HG02798 (cell line): Measurements from ENCODE around the gene OR10A3.

Source experiments
- ATAC-seq: cut with Tn5 transposase; IDR thresholded peaks from one replicate; pipeline ENCODE4 v1.9.1; 2021; ENCODE audit warnings: mild to moderate bottlenecking; ENCODE audit not compliant: unreplicated experiment, poor library complexity

Gene OR10A3

DNA sequence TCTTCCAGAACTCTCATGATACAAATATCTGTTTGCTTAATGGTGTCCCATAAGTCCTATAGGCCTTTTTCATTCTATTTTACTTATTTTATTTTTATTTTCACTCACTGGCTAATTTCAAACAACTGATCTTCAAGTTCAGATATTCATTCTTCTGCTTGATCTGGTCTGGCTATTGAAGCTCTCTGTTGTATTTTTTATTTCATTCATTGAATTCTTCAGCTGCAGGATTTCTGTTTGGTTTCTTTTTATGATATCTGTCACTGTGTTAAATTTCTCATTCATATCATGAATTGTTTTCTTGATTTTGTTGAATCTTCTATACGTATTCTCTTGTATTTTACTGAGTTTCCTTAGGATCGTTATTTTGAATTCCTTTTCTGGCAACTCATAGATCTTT lies 2.6 kb upstream of the OR10A3 start:
- no peak for ATAC-seq

DNA sequence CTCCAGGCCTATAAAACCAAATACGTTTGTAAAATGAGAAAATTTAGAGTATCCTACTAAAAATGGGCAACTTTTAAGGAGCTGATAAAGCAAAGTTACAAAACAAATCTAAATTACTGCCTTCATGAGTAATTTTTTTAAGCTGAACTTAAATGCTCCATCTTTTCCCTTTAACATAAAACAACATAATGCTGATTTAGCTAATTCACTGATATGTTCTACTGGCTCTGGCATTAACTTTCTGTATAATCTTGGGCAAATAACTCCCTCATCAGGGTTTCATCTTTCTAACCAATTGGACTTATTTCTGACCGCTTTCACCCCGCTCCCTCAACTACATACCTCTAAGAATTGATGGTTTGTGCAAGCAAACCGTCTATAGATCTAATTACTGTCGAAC lies 362 bp downstream of the OR10A3 start:
- no peak for ATAC-seq

DNA sequence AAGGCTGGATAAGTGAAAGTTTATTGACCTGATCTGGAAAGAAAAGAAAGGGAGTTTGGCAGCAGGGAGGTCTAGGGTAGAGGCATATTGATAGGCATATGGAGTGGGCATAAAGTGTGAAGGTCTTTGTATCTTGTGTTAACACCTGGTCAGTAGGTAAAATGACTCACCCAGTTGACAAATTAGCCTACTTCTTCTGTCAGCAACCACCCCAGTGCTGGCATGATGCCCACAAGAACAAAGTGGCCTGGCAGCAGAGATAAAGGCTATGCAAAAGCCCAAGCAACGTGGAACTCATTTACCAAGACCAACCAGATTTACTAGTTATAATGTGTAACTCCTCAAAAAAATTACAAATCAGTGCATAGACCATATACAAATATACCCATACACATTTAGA lies 4.9 kb downstream of the OR10A3 start:
- ATAC-seq, result no peak

GRCh38 chr11:7931168-7931567 lies 10.3 kb downstream of the OR10A3 start, which contains the start of gene OR10A6:
Gene OR10A6, minus strand, starts transcription at chr11:7931268. Its CDS starts 2,606 bp downstream, at chr11:7928662.
- no peak for ATAC-seq

DNA sequence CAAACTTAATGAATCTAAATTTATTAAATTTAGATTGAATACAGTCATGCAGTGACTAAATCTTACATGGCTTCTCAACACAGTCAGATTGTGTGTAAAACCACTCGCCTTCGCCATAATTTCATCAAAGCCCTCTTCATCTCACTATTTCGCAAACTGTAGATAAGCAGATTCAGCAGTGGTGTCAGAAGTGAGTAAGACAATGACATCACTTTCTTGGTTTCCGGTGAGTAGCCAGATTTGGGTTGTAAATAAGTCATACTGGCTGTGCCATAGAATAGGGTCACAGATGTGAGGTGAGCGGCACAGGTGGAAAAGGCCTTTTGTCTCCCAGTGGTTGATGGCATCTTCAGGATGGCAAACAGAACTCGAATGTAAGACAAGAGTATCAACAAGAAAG lies 13.9 kb downstream of the OR10A3 start:
- ATAC-seq, result no peak

DNA sequence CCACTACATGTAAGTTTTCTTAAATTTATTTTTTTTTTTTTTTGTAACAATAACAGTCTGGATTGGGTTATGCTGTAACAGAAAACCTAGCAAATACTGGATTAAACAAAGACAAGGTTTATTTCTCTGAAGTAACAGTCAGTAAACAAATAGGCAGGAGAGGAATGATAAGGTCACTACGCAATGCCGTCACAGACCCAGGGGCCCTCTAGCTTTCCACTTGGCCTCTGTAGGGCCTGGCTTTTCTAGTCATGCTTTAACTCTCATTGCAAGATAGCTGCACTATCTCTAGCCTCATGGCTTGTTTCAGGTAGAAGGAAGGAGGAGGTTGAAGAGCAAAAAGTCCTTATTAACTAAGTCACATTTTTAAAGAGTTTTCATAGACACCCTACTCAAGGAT lies 17.0 kb downstream of the OR10A3 start:
- ATAC-seq, result no peak

- no peak for ATAC-seq
Observed at GRCh38 chr11:7918141-7918540, 23.4 kb downstream of the OR10A3 start.

GRCh38 chr11:7911011-7911410 lies 30.5 kb downstream of the OR10A3 start:
- no peak for ATAC-seq

GRCh38 chr11:7910286-7910788 lies 31.2 kb downstream of the OR10A3 start:
- ATAC-seq, result no peak

GRCh38 chr11:7909585-7910285 lies 31.8 kb downstream of the OR10A3 start:
- ATAC-seq, result no peak

- no peak for ATAC-seq
Observed at GRCh38 chr11:7907121-7907520, 34.4 kb downstream of the OR10A3 start.

GRCh38 chr11:7906481-7906880 lies 35.0 kb downstream of the OR10A3 start:
- ATAC-seq, result no peak

DNA sequence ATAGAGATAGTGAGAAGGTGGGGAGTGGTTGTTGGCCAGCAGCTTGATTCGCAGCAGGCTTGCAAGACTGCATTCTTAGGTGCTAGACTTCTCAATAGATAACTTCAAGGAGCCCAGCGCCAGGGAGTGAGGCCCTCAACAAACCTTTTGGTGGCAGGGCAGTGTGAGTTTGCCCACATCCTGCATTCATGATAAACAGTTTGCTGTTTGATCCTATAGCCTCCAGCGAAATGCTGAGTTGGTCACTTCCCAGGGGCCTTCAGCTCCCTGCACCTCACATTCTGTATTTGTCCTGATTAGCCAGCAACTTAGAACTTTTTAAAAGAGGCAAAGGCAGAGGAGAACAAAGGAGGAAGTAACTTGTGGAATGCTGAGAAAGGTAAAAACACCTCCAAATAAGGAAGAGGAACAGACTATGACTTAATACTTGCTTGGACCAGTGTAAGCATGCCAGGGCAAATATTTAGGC lies 35.5 kb downstream of the OR10A3 start:
- ATAC-seq, result no peak

GRCh38 chr11:7905549-7905948 lies 36.0 kb downstream of the OR10A3 start:
- ATAC-seq, result no peak

- no peak for ATAC-seq
Observed at GRCh38 chr11:7904917-7905316, 36.6 kb downstream of the OR10A3 start.

DNA sequence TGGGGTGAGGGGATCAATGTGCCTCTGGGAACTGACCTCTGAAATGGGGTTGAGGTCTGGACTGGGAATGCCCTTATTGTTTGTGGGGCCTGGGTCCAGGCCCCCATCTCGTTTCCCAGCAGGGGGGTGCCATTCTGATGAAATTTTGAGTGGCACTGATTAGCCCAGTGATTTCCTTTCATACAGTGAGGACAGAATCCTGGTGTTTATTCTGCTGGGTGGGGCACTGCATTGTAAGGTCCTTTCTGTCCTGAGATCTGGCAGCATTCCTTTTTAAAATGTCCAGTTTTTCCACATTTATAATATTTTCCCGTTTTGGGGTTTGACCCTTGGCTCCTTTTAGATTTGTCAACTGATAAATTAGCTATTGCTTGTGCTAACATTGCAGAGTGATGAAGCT lies 37.6 kb downstream of the OR10A3 start:
- ATAC-seq, result no peak

DNA sequence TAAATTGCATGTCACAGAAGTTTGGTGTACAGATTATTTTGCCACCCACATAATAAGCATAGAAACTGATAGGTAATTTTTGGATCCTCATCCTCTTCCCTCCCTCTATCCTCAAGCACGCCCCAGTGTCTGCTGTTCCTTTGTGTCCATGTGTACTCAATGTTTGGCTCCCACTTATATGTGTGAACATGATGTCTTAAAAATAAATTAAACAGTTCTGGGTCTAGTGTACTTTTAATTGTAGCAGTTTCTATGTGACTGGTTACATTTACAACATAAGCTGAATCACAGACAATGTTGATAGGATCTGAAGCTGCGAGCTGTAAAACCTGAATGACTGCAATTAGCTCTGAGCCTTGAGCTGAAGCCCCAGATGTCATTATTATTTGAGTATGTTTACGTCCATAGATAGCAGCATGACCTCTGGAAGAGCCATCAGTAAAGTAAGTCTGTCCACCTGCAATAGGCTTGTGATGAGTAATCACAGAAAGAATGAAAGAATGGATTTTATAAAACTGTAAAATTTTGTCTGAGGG lies 40.1 kb downstream of the OR10A3 start:
- ATAC-seq, result no peak

DNA sequence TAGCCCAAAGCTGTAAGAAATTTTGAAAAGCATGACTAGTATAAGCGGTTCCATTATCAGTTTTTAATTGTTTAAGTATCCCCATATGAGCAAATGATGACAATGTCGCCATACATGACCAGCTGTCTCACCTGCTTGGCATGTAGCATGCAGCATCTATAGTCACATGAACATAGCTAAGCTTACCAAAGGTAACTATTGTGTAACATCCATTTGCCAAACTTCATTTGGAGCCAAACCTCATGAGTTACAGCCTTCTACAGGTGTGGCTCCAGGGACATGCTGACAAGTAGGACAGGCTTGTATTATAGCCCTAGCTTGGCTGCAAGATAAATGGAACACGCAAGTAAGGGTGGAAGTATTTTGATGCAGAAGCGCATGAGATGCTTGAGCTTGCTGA lies 40.8 kb downstream of the OR10A3 start:
- ATAC-seq, result no peak

DNA sequence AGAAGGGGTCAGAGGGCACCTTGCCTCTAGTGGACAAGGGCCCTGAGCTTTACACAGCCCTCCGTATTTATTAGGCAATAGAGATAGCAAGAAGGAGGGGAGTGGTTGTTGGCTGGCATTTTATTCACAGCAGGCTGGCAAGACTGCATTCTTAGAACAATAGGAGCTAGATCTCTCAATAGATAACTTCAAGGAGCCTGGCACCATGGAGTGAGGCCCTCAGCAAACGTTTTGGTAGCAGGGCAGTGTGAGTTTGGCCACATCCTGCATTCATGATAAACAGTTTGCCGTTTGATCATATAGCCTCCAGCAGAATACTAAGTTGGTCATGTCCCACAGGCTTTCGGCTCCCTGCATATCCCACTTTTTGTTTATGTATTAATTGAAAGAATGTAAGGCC lies 42.1 kb downstream of the OR10A3 start:
- ATAC-seq, result no peak

DNA sequence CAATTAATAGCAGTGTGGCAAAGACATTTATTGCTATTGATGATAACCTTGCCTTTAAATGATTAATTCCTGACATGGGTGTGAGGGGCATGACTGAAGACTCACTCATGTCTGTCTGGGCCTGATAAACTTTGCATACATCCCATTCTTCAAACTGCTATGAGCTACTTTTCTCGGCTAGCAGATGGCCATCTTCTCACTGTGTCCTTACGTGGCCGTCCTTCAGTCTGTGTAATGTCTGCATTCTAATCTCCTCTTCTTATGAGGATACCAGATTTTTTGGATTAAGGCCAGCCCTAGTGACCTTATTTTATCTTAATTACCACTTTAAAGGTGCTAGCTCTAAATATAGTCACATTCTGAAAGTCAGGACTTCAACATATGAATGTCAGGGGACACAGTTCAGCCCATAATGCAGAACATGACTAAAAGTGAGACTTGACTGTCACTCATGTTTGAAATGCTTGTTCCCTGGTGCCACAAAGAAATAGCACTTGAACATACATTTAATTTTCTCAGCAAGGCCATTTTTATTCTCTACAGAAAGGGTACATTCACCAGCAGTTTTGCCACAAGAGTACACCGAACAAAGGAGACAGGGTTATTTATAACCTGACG lies 42.7 kb downstream of the OR10A3 start:
- ATAC-seq, result no peak

GRCh38 chr11:7896009-7896785 lies 45.3 kb downstream of the OR10A3 start:
- no peak for ATAC-seq
